Measurements from ENCODE around the gene CCDC184.

CCDC184 gene

DNA sequence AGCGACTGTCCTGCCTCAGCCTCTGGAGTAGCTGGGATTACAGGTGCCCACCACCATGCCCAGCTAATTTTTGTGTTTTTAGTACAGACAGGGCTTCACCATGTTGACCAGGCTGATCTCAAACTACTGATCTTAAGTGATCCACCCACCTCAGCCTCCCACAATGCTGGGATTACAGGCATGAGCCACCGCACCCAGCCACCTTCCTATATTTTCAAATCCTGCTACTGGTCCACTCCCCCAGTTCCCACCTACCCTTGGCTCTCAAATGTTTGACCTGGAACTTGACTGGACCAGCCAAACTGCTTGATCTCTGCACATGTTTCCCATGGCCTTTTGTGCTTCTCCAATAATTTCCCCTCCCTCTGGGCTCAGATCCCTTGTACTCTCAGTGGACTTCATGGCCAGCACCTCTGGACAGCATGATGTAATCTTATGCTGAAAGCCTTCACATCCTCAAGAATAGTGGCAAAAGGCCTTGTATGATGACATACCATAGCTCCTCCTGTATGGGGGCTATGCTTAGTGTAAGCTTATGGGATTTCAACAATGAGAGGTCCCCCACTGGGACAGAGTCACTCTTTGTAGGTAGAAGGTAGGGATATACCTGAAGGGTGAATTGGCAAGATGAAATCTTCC lies 2.5 kb upstream of the CCDC184 start:
- TF ChIP-seq MYC (IDR thresholded peaks at IDR 0.05; ENCODE audit: low read depth, low read length): no peak
- TF ChIP-seq POLR2A (IDR thresholded peaks at IDR 0.05; ENCODE audit: extremely low read depth, insufficient read length): no peak
- TF ChIP-seq, protein P1, sequence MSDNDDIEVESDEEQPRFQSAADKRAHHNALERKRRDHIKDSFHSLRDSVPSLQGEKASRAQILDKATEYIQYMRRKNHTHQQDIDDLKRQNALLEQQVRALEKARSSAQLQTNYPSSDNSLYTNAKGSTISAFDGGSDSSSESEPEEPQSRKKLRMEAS (IDR thresholded peaks at IDR 0.05; ENCODE audit: low read depth, low read length): no peak
- TF ChIP-seq, protein P2, sequence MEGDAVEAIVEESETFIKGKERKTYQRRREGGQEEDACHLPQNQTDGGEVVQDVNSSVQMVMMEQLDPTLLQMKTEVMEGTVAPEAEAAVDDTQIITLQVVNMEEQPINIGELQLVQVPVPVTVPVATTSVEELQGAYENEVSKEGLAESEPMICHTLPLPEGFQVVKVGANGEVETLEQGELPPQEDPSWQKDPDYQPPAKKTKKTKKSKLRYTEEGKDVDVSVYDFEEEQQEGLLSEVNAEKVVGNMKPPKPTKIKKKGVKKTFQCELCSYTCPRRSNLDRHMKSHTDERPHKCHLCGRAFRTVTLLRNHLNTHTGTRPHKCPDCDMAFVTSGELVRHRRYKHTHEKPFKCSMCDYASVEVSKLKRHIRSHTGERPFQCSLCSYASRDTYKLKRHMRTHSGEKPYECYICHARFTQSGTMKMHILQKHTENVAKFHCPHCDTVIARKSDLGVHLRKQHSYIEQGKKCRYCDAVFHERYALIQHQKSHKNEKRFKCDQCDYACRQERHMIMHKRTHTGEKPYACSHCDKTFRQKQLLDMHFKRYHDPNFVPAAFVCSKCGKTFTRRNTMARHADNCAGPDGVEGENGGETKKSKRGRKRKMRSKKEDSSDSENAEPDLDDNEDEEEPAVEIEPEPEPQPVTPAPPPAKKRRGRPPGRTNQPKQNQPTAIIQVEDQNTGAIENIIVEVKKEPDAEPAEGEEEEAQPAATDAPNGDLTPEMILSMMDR (IDR thresholded peaks at IDR 0.05; ENCODE audit: low read depth, low read length): no peak
- no peak for DNase-seq (ENCODE audit: low read depth)
- H3K4me3 ChIP-seq (ENCODE audit: low read depth, low read length): no peak overlapping the region

DNA sequence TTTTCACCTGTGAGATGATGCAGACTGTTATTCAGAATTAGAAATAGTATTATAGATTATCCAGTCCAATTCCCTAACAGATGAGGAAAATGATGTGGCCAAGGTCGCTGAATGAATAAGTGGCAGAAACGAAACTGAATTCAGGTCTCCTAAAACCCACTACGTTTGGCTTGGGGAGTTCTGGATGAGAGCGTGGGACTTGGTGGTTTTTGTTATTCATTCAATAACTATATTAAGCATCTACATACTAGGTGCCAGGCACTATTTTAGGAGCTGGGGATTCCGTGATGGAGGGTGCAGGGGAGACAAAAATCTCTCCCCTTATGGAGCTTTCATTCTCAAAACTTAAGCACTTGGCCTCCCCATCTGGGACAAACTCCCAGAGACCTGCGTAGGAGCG lies 813 bp upstream of the CCDC184 start:
- TF ChIP-seq MYC (IDR thresholded peaks at IDR 0.05; ENCODE audit: low read depth, low read length): no peak
- TF ChIP-seq, protein P1 (IDR thresholded peaks at IDR 0.05; ENCODE audit: low read depth, low read length): no peak
- TF ChIP-seq POLR2A (IDR thresholded peaks at IDR 0.05; ENCODE audit: extremely low read depth, insufficient read length): no peak
- TF ChIP-seq, protein P2 (IDR thresholded peaks at IDR 0.05; ENCODE audit: low read depth, low read length): no peak
- H3K4me3 ChIP-seq (ENCODE audit: low read depth, low read length): no peak overlapping the region
- DNase-seq (ENCODE audit: low read depth): no peak

DNA sequence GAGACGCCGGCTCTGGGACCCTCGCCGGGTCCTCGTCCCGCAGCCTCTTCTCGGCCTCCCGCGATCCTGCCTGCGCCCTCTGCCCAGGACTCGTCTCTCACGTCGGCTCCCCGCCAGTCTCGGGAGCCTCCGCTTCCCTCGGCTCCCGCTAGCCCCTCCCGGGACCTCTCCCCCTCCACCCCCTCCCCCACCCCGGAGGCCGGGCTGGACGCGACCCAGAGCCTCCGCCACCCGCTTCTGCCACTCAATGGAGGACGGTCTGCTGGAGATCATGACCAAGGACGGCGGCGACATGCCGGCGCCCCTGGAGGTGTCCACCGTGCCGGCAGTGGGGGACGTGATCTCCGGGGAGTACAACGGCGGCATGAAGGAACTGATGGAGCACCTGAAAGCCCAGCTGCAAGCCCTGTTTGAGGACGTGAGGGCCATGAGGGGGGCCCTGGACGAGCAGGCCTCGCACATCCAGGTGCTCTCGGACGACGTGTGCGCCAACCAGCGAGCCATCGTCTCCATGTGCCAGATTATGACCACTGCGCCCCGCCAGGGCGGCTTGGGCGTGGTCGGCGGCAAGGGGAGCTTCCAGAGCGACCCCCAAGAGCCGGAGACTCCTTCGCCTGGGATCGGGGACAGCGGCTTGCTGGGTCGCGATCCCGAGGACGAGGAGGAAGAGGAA lies 568 bp downstream of the CCDC184 start:
- DNase-seq (ENCODE audit: low read depth): no peak
- no peak overlapping the region for H3K4me3 ChIP-seq (ENCODE audit: low read depth, low read length)

DNA sequence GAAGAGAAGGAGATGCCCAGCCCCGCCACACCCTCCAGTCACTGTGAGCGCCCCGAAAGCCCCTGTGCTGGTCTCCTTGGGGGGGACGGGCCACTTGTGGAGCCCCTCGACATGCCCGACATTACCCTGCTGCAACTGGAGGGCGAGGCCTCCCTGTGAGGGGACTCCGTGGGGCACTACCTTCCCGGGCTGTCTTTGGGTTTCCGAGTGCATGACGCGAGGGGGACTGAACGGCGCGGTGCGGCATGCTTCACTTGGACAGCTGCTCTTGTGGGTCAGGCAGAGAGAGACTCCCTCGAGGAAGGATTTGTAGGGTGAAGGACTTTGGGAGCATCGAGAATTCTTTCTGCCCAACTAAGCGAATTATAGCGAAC lies 1.1 kb downstream of the CCDC184 start:
- no peak overlapping the region for H3K4me3 ChIP-seq (ENCODE audit: low read depth, low read length)
- DNase-seq (ENCODE audit: low read depth): no peak
- TF ChIP-seq MYC (IDR thresholded peaks at IDR 0.05; ENCODE audit: low read depth, low read length) (no peak), POLR2A (IDR thresholded peaks at IDR 0.05; ENCODE audit: extremely low read depth, insufficient read length) (no peak)
- TF ChIP-seq, protein P2 (IDR thresholded peaks at IDR 0.05; ENCODE audit: low read depth, low read length): no peak
- TF ChIP-seq, protein P1 (IDR thresholded peaks at IDR 0.05; ENCODE audit: low read depth, low read length): no peak

More for the DNA sequence above, 568 bp downstream of the CCDC184 start:
- TF ChIP-seq POLR2A (IDR thresholded peaks at IDR 0.05; ENCODE audit: extremely low read depth, insufficient read length) (no peak), MYC (IDR thresholded peaks at IDR 0.05; ENCODE audit: low read depth, low read length) (no peak)
- TF ChIP-seq, protein P2 (IDR thresholded peaks at IDR 0.05; ENCODE audit: low read depth, low read length): no peak
- TF ChIP-seq, protein P1 (IDR thresholded peaks at IDR 0.05; ENCODE audit: low read depth, low read length): no peak

DNA sequence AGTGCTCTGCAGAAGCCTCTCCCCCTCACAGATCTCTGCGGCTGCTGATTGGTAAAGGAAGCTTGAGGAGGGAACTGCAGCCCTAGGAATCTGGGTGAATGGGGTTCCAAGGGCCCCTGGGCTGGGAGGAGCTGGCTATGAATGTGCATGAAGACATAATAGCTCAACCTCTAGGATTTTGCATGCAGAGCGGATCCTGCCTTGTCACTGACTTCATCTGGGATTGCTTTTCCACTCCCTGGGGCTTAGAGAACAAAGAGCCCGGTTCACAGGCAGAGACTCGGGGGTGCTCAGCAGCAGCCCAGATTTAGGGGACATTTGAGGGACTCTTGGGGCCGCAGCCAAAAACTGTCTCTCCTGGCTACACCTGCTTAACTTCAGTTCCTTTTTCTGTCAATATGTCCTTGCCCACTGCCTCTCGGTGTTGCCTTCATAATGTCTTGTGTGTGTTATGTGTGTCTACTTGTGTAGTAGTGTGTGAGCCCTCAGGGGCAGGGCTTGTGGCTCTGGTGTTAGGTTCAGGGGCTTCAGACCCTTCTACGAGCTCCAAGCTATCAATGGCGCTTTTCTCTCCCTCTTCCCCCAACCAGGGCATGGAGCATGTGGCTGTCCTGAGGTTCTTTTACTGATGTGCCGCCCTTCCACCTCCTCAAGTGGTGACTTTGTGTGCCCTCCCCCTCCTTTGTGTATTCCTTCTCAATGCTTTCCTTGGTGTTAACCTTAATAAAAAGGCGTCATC lies 1.9 kb downstream of the CCDC184 start:
- no peak overlapping the region for H3K4me3 ChIP-seq (ENCODE audit: low read depth, low read length)
- TF ChIP-seq, protein P1 (IDR thresholded peaks at IDR 0.05; ENCODE audit: low read depth, low read length): no peak
- TF ChIP-seq, protein P2 (IDR thresholded peaks at IDR 0.05; ENCODE audit: low read depth, low read length): no peak
- TF ChIP-seq POLR2A (IDR thresholded peaks at IDR 0.05; ENCODE audit: extremely low read depth, insufficient read length): no peak
- no peak for TF ChIP-seq MYC (IDR thresholded peaks at IDR 0.05; ENCODE audit: low read depth, low read length)
- DNase-seq (ENCODE audit: low read depth): no peak
